IPS-20b (cell line): ENCODE data around the gene SRRM4.

Experiments used
- H3K27ac ChIP-seq: one replicate; pipeline ENCODE4 v1.5.1; 2013; ENCODE audit warnings: low read length
- H3K27me3 ChIP-seq: 2 replicates; pipeline ENCODE4 v1.6.1; 2013; ENCODE audit warnings: mild to moderate bottlenecking, low read length, inconsistent platforms; ENCODE audit not compliant: insufficient read depth
- H3K36me3 ChIP-seq: 2 replicates; pipeline ENCODE4 v1.6.1; 2013; ENCODE audit warnings: low read depth, mild to moderate bottlenecking, inconsistent platforms, low read length, moderate library complexity; ENCODE audit not compliant: insufficient read depth
- H3K4me1 ChIP-seq: 2 replicates; pipeline ENCODE4 v1.6.1; 2013; ENCODE audit warnings: mild to moderate bottlenecking, control low read depth, inconsistent platforms, low read length, moderate library complexity; ENCODE audit not compliant: insufficient read depth
- H3K4me3 ChIP-seq: 2 replicates; pipeline ENCODE4 v1.5.1; 2013; ENCODE audit warnings: mild to moderate bottlenecking, low read length, inconsistent platforms
- H3K9ac ChIP-seq: 2 replicates; pipeline ENCODE4 v1.6.1; 2013; ENCODE audit warnings: low read depth, mild to moderate bottlenecking, inconsistent platforms, low read length, moderate library complexity
- H3K9me3 ChIP-seq: 2 replicates; pipeline ENCODE4 v1.6.1; 2013; ENCODE audit warnings: mild to moderate bottlenecking, low read depth, low read length, inconsistent platforms; ENCODE audit not compliant: insufficient read depth

SRRM4 gene

DNA sequence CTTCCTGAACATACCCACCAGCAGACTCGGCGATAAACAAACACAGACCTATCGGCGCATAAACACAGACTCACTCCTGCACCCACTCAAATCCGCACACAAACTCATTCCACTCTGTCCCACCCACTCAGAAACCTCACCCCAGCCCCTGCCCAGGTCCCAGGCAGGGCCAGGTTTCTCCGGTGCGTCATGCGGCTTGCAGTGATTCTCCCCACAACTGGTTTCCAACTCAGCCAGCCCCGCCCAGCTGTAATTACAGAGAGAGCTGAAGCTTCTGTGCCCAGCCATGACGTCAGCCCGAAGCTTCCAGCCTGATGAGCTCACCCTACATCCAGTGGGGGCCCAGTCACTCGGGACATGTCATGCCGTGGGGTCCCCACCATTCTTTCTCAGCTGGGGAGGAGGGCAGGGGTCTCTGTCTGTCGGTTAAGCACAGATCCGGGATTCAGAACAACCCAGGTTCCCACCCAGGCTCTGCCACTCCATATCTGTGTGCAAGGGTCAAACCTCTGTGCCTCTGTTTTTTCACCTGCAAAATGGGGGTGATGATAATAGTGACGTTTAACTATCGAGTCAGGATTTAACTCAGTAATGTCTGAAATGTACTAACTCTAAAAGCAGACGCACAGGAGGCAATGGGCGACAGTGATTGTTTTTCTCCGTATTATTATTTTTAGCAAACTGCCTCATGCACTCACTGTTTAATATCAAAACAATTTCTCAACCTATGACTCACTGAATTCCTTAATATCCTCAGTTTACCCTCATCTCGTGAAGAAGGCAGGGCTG, 195.1 kb downstream of the SRRM4 start:
- Histone ChIP-seq H3K9ac (no peak overlapping the region), H3K9me3 (no peaks in the 10 kb centered on the region), H3K4me1 (peaks cover 36% of the 10 kb centered on the region), H3K36me3 (no peaks in the 10 kb centered on the region), H3K4me3 (no peak overlapping the region), H3K27me3 (peaks cover 7% of the 10 kb centered on the region; the same call in 1 of the 2 replicates), H3K27ac (no peak overlapping the region)

DNA sequence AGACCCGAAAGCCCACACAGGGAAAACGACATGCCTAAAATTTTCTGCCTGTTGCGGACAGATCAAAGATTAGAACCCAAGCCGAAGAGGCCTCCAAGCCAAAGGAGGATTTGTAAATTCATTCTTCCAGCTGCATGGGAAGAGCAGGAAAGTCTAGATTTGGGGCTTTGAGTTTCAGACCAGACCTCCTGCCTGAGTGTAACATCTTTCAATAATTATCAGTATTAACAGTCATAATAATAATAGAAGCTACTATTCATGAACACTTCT, 195.7 kb downstream of the SRRM4 start:
- Histone ChIP-seq H3K9me3 (no peaks in the 10 kb centered on the region), H3K4me1 (peaks cover 32% of the 10 kb centered on the region), H3K9ac (no peak overlapping the region), H3K27ac (no peak overlapping the region), H3K4me3 (no peak overlapping the region), H3K36me3 (no peaks in the 10 kb centered on the region), H3K27me3 (peaks cover 7% of the 10 kb centered on the region; the same call in 1 of the 2 replicates)

DNA sequence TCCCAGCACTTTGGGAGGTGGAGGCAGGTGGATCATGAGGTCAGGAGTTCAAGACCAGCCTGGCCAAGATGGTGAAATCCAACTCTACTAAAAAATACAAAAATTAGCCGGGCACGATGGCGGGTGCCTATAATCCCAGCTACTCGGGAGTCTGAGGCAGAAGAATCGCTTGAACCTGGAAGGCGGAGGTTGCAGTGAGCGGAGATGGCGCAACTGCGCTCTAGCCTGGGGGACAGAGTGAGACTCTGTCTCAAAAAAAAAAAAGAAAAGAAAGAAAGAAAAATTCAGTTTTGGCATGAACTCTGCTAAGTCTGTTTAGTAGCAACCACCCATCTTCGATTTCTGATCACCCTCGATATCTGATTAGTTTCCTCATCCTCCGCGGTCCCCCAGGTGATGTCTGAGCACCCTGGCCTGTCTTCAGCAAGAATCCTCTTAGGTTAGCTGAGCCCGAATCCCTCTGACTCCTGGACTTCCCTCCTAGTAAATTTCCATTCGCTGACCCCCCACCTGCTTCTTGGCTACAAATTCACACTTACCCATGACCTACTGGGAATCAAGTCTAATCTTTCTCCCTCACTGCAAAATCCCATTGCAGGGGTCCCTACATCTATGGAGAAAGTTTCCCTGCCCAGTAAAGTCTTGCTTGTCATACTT, 196.5 kb downstream of the SRRM4 start:
- H3K9ac ChIP-seq: no peak overlapping the region; the same call in 1 of the 2 replicates
- H3K9me3 ChIP-seq: no peaks in the 10 kb centered on the region
- peaks cover 32% of the 10 kb centered on the region for H3K4me1 ChIP-seq
- no peak overlapping the region for H3K27ac ChIP-seq
- H3K36me3 ChIP-seq: no peaks in the 10 kb centered on the region
- peaks cover 7% of the 10 kb centered on the region; the same call in 1 of the 2 replicates for H3K27me3 ChIP-seq
- H3K4me3 ChIP-seq: peak overlapping the region; percentile 55; the same call in 1 of the 2 replicates

DNA sequence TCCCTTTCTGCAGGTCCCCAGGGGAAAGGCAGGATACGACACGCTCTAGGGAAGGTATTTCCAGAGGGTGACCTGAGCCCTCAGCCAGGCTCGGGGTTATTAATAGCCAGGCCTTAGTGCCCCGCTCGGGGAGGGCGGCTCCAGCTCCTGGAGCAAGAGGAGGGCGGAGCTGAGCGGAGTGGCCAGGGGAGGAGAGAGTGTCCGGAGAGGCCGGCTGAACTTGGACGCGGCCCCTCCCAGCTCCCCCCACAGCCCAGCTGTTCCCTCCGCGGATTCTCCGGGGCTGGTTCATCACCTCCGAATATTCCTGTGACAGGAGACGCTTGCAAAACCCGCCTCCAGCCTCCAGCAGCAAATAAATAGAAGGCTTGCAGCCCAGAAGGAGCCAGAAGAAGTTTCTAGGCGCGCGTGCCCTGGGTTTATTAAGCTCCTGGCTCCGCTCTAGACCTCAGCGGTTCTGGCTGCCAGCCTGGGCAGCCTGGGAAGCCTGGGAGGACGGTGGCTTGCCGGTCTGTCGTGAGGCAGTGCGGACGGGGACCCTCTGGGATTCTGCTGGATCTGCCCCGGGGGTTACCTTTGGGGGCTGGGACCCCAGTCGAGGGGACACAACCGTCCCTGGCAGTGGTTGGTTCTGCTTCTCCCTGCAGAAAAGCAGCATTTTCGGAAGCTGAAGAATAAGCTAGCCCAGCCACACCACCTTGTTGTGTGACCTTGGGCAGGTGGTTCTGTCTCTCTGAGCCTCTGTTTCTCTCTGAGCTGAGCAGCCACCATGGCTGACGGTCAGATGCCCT, 197.4 kb downstream of the SRRM4 start, which contains the start of gene HSPB8:
TSS of gene HSPB8 (plus strand) at position 388 of the 791 bp plus-strand sequence. CDS start at position 770, 382 bp downstream.
- peak within 1 kb of the TSS; percentile 53; the same call in 1 of the 2 replicates for H3K9ac ChIP-seq
- no peak within 1 kb of the TSS for H3K27ac ChIP-seq
- peaks cover 32% of the 10 kb centered on the region for H3K4me1 ChIP-seq
- peaks cover 7% of the 10 kb centered on the region; the same call in 1 of the 2 replicates for H3K27me3 ChIP-seq
- H3K9me3 ChIP-seq: no peaks in the 10 kb centered on the region
- H3K4me3 ChIP-seq: peak within 1 kb of the TSS; percentile 55
- H3K36me3 ChIP-seq: no peaks in the 10 kb centered on the region

DNA sequence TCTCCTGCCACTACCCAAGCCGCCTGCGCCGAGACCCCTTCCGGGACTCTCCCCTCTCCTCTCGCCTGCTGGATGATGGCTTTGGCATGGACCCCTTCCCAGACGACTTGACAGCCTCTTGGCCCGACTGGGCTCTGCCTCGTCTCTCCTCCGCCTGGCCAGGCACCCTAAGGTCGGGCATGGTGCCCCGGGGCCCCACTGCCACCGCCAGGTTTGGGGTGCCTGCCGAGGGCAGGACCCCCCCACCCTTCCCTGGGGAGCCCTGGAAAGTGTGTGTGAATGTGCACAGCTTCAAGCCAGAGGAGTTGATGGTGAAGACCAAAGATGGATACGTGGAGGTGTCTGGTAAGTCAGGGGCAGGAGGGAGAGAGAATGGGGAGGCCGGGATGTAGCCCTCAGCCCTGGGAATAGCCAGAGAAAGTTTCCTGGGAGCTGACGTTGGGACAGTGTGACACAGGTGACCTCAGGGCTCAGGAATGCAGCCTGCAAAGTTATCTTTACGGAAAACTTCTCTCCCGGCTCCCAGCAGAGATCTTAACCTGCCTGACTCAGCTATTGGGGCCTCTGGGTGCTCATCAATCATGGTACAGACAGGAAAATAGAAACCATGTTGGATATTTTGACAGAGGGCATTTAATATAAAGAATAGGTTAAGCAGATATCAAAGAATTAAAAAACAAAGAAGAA, 198.1 kb downstream of the SRRM4 start:
- Histone ChIP-seq H3K36me3 (no peaks in the 10 kb centered on the region), H3K4me1 (peaks cover 32% of the 10 kb centered on the region), H3K27me3 (peaks cover 7% of the 10 kb centered on the region; the same call in 1 of the 2 replicates), H3K9me3 (no peaks in the 10 kb centered on the region), H3K9ac (peak overlapping the region; percentile 53; the same call in 1 of the 2 replicates), H3K4me3 (peak overlapping the region; percentile 55), H3K27ac (no peak overlapping the region)

DNA sequence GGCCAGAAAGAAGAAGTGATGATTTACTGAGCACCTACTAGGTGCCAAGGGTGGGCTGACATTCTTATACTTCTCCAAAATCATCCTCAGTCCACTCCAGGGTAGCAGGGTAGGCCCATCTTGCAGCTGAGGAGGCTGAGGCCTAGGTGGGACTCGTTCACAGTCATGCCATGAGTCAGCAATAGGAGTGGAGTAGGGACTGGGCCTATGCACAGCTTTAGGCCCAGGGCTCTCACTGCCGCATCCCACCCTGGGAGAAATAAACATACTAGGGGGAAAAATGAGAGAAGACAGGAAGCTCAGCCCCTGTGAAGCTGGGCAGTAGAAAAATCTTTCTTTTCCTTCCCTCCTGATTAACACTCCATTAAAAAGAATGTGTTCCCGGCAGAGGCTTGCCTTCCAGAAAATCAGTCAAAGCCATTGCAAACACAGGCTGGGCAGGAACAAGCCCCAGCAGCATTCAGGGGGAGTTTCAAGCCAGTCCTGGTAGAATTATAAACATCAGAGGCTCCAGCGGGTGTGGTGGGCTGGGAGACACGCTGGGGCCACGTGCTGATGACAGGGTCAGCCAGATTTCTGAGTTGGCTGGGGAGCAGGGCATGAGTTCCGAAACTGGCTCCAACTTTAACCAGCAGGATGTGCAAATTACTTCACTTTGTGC, 199.2 kb downstream of the SRRM4 start:
- peaks cover 32% of the 10 kb centered on the region for H3K4me1 ChIP-seq
- H3K27me3 ChIP-seq: peaks cover 7% of the 10 kb centered on the region; the same call in 1 of the 2 replicates
- H3K4me3 ChIP-seq: no peak overlapping the region; the same call in 1 of the 2 replicates
- H3K9me3 ChIP-seq: no peaks in the 10 kb centered on the region
- peak overlapping the region; percentile 53 for H3K9ac ChIP-seq
- H3K36me3 ChIP-seq: no peaks in the 10 kb centered on the region
- H3K27ac ChIP-seq: peak overlapping the region; percentile 15

DNA sequence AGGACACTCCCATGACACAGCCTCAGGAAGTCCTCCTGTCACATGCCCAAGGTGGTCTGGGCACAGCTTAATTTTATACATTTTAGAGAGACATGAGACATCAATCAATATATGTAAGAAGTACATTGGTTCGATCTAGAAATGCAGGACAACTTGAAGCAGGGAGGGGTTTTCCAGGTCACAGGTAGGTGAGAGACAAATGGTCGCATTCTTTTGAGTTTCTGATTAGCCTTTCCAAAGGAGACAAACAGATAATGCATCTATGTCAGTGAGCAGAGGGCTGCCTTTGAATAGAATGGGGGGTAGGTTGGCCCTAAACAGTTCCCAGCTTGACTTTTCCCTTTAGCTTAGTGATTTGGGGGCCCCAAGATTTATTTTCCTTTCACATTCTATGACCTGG, 199.9 kb downstream of the SRRM4 start:
- H3K9ac ChIP-seq: peak overlapping the region; percentile 53; the same call in 1 of the 2 replicates
- H3K9me3 ChIP-seq: no peaks in the 10 kb centered on the region
- no peak overlapping the region for H3K27ac ChIP-seq
- H3K4me1 ChIP-seq: peaks cover 32% of the 10 kb centered on the region
- no peaks in the 10 kb centered on the region for H3K36me3 ChIP-seq
- H3K4me3 ChIP-seq: no peak overlapping the region; the same call in 1 of the 2 replicates
- H3K27me3 ChIP-seq: peaks cover 7% of the 10 kb centered on the region; the same call in 1 of the 2 replicates

DNA sequence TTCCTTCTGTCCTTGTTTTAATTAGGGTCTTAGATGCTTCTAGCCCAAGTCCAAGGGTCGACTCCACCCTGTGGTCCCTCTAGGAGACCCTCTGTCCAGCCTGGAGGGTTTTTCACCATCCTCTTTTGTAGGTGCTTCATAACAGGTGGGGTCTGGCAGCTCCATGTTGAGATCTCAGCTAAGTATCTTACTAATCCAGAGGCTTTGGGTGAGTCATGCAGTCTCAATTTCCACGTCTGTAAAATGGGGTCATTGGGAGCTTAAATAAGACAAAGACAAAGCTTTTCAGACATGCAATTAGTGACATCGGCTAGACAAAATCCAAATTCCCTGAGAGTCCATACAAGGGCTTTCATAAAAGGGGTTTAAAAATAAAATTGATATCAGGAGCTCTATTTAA, 200.6 kb downstream of the SRRM4 start:
- no peaks in the 10 kb centered on the region for H3K36me3 ChIP-seq
- no peak overlapping the region for H3K9ac ChIP-seq
- H3K9me3 ChIP-seq: no peaks in the 10 kb centered on the region
- H3K4me3 ChIP-seq: no peak overlapping the region
- H3K27me3 ChIP-seq: peaks cover 7% of the 10 kb centered on the region; the same call in 1 of the 2 replicates
- peaks cover 32% of the 10 kb centered on the region; the same call in 1 of the 2 replicates for H3K4me1 ChIP-seq
- H3K27ac ChIP-seq: no peak overlapping the region

DNA sequence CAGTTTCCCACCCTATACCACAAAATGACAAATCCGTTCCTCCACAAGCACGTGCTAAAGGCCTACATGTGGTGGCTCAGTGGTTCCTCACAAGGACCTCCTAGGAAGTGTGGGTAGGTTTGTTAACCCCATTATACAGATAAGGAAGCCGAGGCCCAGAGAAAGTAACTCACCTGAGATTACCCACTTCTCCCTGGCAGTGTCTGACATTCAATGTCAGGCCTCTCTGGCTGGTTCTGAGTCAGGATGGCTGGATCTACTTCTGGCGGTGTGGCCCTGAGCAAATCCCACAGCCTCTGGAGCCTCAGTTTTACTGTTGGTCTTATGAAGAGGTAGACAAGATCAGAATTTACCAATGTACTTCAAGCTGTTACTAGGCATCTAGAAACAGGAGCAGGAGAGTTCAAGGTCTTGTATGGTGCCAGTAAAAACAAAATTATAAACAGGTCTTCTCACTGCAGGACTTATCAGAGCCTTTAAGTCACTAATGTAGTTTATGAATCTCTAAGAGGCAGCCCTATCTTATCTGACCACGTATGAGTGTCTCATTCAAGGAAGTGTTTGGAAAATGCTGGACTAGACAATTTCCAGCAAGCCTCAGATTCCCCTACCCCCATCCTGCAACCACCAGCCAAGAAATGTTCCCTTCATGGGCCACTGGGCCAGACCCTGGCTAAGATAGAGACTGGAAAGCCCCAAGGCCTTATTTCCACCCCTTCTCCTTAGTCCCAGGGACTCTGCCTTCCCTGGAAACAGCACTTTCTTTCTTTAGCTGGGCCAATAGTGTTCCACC, 201.6 kb downstream of the SRRM4 start:
- peaks cover 32% of the 10 kb centered on the region; the same call in 1 of the 2 replicates for H3K4me1 ChIP-seq
- peaks cover 7% of the 10 kb centered on the region; the same call in 1 of the 2 replicates for H3K27me3 ChIP-seq
- H3K9me3 ChIP-seq: no peaks in the 10 kb centered on the region
- H3K36me3 ChIP-seq: no peaks in the 10 kb centered on the region
- no peak overlapping the region for H3K4me3 ChIP-seq
- H3K9ac ChIP-seq: no peak overlapping the region
- no peak overlapping the region for H3K27ac ChIP-seq
